ENCODE data around the gene GRAP2.
A peak's percentile ranks its signal among the peaks of the same experiment; 100 is the strongest.

GRCh38 chr22:39959640-39960447 lies 59.0 kb downstream of the GRAP2 start, which contains the start of gene TMA7B:
- TF ChIP-seq CTCF (IDR thresholded peaks at IDR 0.05; ENCODE audit: extremely low read depth in 1 of 2, insufficient read depth in 1 of 2, low read depth in 1 of 2, low read length in 2 of 2) (peak in 1 of 2 donors; percentile 22), POLR2AphosphoS5 (IDR thresholded peaks at IDR 0.05; ENCODE audit: insufficient read depth, low read depth, low read length) (no peak), EZH2 (IDR thresholded peaks at IDR 0.05; ENCODE audit: borderline replicate concordance, low read depth, low read length, severe bottlenecking) (no peak), POLR2A (IDR thresholded peaks at IDR 0.05; ENCODE audit: low read depth, low read length) (no peak), JUN (IDR thresholded peaks at IDR 0.05; ENCODE audit: borderline replicate concordance, insufficient read depth, insufficient read length, low read depth) (peak; percentile 11), FOS (IDR thresholded peaks at IDR 0.05; ENCODE audit: borderline replicate concordance, insufficient read depth, low read length) (peak; percentile 74)

Measured in endothelial cell of umbilical vein (primary cell).